Glutamatergic neuron (in vitro differentiated cells): ENCODE results near the gene AMN. TPM values are rescaled to one million over a fixed set of nuclear protein-coding genes. Genes with fewer than 3 reads are reported as not detected.

Source experiments
- DNase-seq: peaks from one replicate; pipeline ENCODE4 v3.0.0; 2022
- H3K27ac Mint-ChIP-seq: one replicate; pipeline ENCODE4 v1.8.0; 2020; ENCODE audit warnings: mild to moderate bottlenecking, mixed read lengths, inconsistent platforms; ENCODE audit not compliant: unreplicated experiment
- H3K27me3 Mint-ChIP-seq: one replicate; pipeline ENCODE4 v1.8.0; 2020; ENCODE audit warnings: mild to moderate bottlenecking, moderate library complexity, mixed read lengths, inconsistent platforms; ENCODE audit not compliant: unreplicated experiment
- H3K36me3 Mint-ChIP-seq: one replicate; pipeline ENCODE4 v1.8.0; 2020; ENCODE audit warnings: mild to moderate bottlenecking, mixed read lengths, inconsistent platforms; ENCODE audit not compliant: unreplicated experiment
- H3K4me1 Mint-ChIP-seq: one replicate; pipeline ENCODE4 v1.8.0; 2020; ENCODE audit warnings: mild to moderate bottlenecking, low read depth, mixed read lengths, inconsistent platforms; ENCODE audit not compliant: unreplicated experiment
- H3K4me3 Mint-ChIP-seq: one replicate; pipeline ENCODE4 v1.8.0; 2020; ENCODE audit warnings: mild to moderate bottlenecking, mixed read lengths, inconsistent platforms; ENCODE audit not compliant: unreplicated experiment
- H3K9me3 Mint-ChIP-seq: one replicate; pipeline ENCODE4 v1.8.0; 2020; ENCODE audit warnings: mild to moderate bottlenecking, moderate library complexity, mixed read lengths, inconsistent platforms; ENCODE audit not compliant: unreplicated experiment
- CTCF ChIP-seq: fragments of 200-600 bp; sonication (generic); IDR thresholded peaks from one replicate; pipeline ENCODE4 v1.5.0; 2021; ENCODE audit not compliant: partially characterized antibody, unreplicated experiment
- total RNA-seq: library from RNA; stranded (reverse); fragmentation: NEBNext Ultra II Directional; extraction: Animal tissue kit (Norgen Biotek cat#: 25700); gene quantifications from one replicate; pipeline ENCODE4 v1.2.1, GENCODE V29; 2021; ENCODE audit not compliant: unreplicated experiment

The AMN gene
- total RNA-seq, 1 donor from 2014 or later: 0.34 TPM

- no peak overlapping the region for H3K27ac Mint-ChIP-seq
- peaks cover 20% of the 10 kb centered on the region for H3K36me3 Mint-ChIP-seq
- no peak overlapping the region for H3K4me3 Mint-ChIP-seq
- no peak for TF ChIP-seq CTCF
- DNase-seq: no peak
- no peaks in the 10 kb centered on the region for H3K9me3 Mint-ChIP-seq
- peaks cover 15% of the 10 kb centered on the region for H3K4me1 Mint-ChIP-seq
- peaks cover 5% of the 10 kb centered on the region for H3K27me3 Mint-ChIP-seq
Observed at GRCh38 chr14:102905116-102906108, 17.1 kb upstream of the AMN start.

GRCh38 chr14:102906616-102907302 lies 15.7 kb upstream of the AMN start:
- H3K4me1 Mint-ChIP-seq: peaks cover 26% of the 10 kb centered on the region
- TF ChIP-seq CTCF: no peak
- H3K4me3 Mint-ChIP-seq: no peak overlapping the region
- peaks cover 5% of the 10 kb centered on the region for H3K27me3 Mint-ChIP-seq
- H3K9me3 Mint-ChIP-seq: no peaks in the 10 kb centered on the region
- peaks cover 20% of the 10 kb centered on the region for H3K36me3 Mint-ChIP-seq
- no peak overlapping the region for H3K27ac Mint-ChIP-seq
- DNase-seq: no peak

GRCh38 chr14:102907303-102907844 lies 15.1 kb upstream of the AMN start:
- H3K4me3 Mint-ChIP-seq: no peak overlapping the region

GRCh38 chr14:102907980-102908730 lies 14.3 kb upstream of the AMN start:
- Mint-ChIP-seq H3K4me3 (no peak overlapping the region), H3K27ac (no peak overlapping the region), H3K9me3 (no peaks in the 10 kb centered on the region), H3K27me3 (peaks cover 5% of the 10 kb centered on the region), H3K4me1 (peaks cover 18% of the 10 kb centered on the region), H3K36me3 (peaks cover 20% of the 10 kb centered on the region)
- TF ChIP-seq CTCF: no peak
- DNase-seq: no peak

More at GRCh38 chr14:102907303-102907844, 15.1 kb upstream of the AMN start:
- Mint-ChIP-seq H3K27ac (no peak overlapping the region), H3K4me1 (peaks cover 25% of the 10 kb centered on the region), H3K36me3 (peaks cover 20% of the 10 kb centered on the region), H3K27me3 (peaks cover 5% of the 10 kb centered on the region), H3K9me3 (no peaks in the 10 kb centered on the region)
- no peak for DNase-seq
- TF ChIP-seq CTCF: no peak
